HG03520 (cell line): ENCODE results near the gene ASIC4.

Experiments used
- ATAC-seq: cut with Tn5 transposase; IDR thresholded peaks from one replicate; pipeline ENCODE4 v1.9.1; 2021; ENCODE audit warnings: mild to moderate bottlenecking, moderate library complexity; ENCODE audit not compliant: unreplicated experiment

Gene ASIC4

GRCh38 chr2:219497495-219498279 lies 16.6 kb upstream of the ASIC4 start:
- ATAC-seq, result peak; percentile 6

GRCh38 chr2:219498280-219499057 lies 15.8 kb upstream of the ASIC4 start, which contains the start of gene GMPPA:
Gene GMPPA, plus strand, starts transcription at chr2:219498891. Its CDS starts 1,085 bp downstream, at chr2:219499976.
- peak; percentile 90 for ATAC-seq

GRCh38 chr2:219499058-219499307 lies 15.3 kb upstream of the ASIC4 start:
- no peak for ATAC-seq

GRCh38 chr2:219499555-219499954 lies 14.7 kb upstream of the ASIC4 start:
- ATAC-seq, result no peak

GRCh38 chr2:219500135-219500534 lies 14.1 kb upstream of the ASIC4 start:
- ATAC-seq, result no peak

GRCh38 chr2:219501849-219502248 lies 12.4 kb upstream of the ASIC4 start:
- ATAC-seq, result no peak

GRCh38 chr2:219502618-219503017 lies 11.7 kb upstream of the ASIC4 start:
- ATAC-seq, result no peak

- no peak for ATAC-seq
These were observed 8.7 kb upstream of the ASIC4 start for GRCh38 chr2:219505585-219505984.

GRCh38 chr2:219506153-219506801 lies 8.0 kb upstream of the ASIC4 start:
- ATAC-seq, result no peak

GRCh38 chr2:219506802-219507526 lies 7.3 kb upstream of the ASIC4 start:
- ATAC-seq, result no peak

- ATAC-seq, result no peak
These were observed 6.5 kb upstream of the ASIC4 start for GRCh38 chr2:219507581-219508443.

GRCh38 chr2:219508444-219508734 lies 5.9 kb upstream of the ASIC4 start:
- no peak for ATAC-seq

- peak; percentile 15 for ATAC-seq
These were observed 5.1 kb upstream of the ASIC4 start for GRCh38 chr2:219508971-219509779.

GRCh38 chr2:219509780-219510511 lies 4.3 kb upstream of the ASIC4 start:
- peak; percentile 64 for ATAC-seq

- no peak for ATAC-seq
These were observed 3.7 kb upstream of the ASIC4 start for GRCh38 chr2:219510512-219511135.

GRCh38 chr2:219511547-219512325 lies 2.5 kb upstream of the ASIC4 start:
- ATAC-seq, result no peak

- ATAC-seq, result no peak
These were observed 1.6 kb upstream of the ASIC4 start for GRCh38 chr2:219512524-219513216.
